ENCODE results near the gene TNFAIP8L2. TPM values are rescaled to one million over a fixed set of nuclear protein-coding genes. Genes with fewer than 3 reads are reported as not detected.
A peak's percentile ranks its signal among the peaks of the same experiment; 100 is the strongest.
"Not testable (repeated sequence)": the region's sequence is repeated elsewhere in the genome, so short reads cannot be mapped to it uniquely, and the experiment has no call there.

The TNFAIP8L2 gene
- total RNA-seq, 2 donors from 2014 or later: 3.6 to 5.4 TPM

GRCh38 chr1:151184211-151184610, 27.8 kb downstream of the TNFAIP8L2 start:
- H3K27ac Mint-ChIP-seq: no peak overlapping the region
- H3K27me3 Mint-ChIP-seq: no peaks in the 10 kb centered on the region
- H3K4me1 Mint-ChIP-seq: peaks cover 24% of the 10 kb centered on the region
- no peak overlapping the region for H3K4me3 Mint-ChIP-seq
- no peak for DNase-seq
- no peak for ATAC-seq
- H3K36me3 Mint-ChIP-seq (ENCODE audit: low read depth): peaks cover 24% of the 10 kb centered on the region
- no peaks in the 10 kb centered on the region for H3K9me3 ChIP-seq (ENCODE audit: control insufficient read depth, low read length, poor library complexity, severe bottlenecking)

- Mint-ChIP-seq H3K36me3 (ENCODE audit: low read depth) (peaks cover 15% of the 10 kb centered on the region), H3K27ac (no peak overlapping the region), H3K4me3 (no peak overlapping the region), H3K27me3 (no peaks in the 10 kb centered on the region), H3K4me1 (peaks cover 32% of the 10 kb centered on the region)
- no peaks in the 10 kb centered on the region for H3K9me3 ChIP-seq (ENCODE audit: control insufficient read depth, low read length, poor library complexity, severe bottlenecking)
- ATAC-seq (no peak), DNase-seq (no peak)
Observed at GRCh38 chr1:151187205-151187604, 30.8 kb downstream of the TNFAIP8L2 start.

GRCh38 chr1:151188667-151189066, 32.2 kb downstream of the TNFAIP8L2 start:
- not testable (repeated sequence) for H3K36me3 Mint-ChIP-seq (ENCODE audit: low read depth); ATAC-seq; DNase-seq; H3K9me3 ChIP-seq (ENCODE audit: control insufficient read depth, low read length, poor library complexity, severe bottlenecking); H3K27me3 Mint-ChIP-seq
- Mint-ChIP-seq H3K27ac (peak overlapping the region; percentile 100), H3K4me1 (peaks cover 26% of the 10 kb centered on the region), H3K4me3 (peak overlapping the region; percentile 100)

- Mint-ChIP-seq H3K36me3 (ENCODE audit: low read depth) (peaks cover 4% of the 10 kb centered on the region), H3K4me3 (peak within 1 kb of the TSS; percentile 100), H3K4me1 (peaks cover 26% of the 10 kb centered on the region), H3K27ac (peak within 1 kb of the TSS; percentile 100), H3K27me3 (no peaks in the 10 kb centered on the region)
- DNase-seq (peak; percentile 71 to 79 (median 74)), ATAC-seq (peak; percentile 95)
- H3K9me3 ChIP-seq (ENCODE audit: control insufficient read depth, low read length, poor library complexity, severe bottlenecking): no peaks in the 10 kb centered on the region
Observed at GRCh38 chr1:151189637-151190445, 33.4 kb downstream of the TNFAIP8L2 start, which contains the start of gene VPS72. TSS of gene VPS72 (minus strand) at chr1:151190197. CDS start at chr1:151190121, 76 bp downstream.

- peaks cover 4% of the 10 kb centered on the region for H3K36me3 Mint-ChIP-seq (ENCODE audit: low read depth)
- peaks cover 26% of the 10 kb centered on the region for H3K4me1 Mint-ChIP-seq
- no peak overlapping the region for H3K27ac Mint-ChIP-seq
- no peak for DNase-seq
- ATAC-seq: no peak
- H3K27me3 Mint-ChIP-seq: no peaks in the 10 kb centered on the region
- H3K9me3 ChIP-seq (ENCODE audit: control insufficient read depth, low read length, poor library complexity, severe bottlenecking): no peaks in the 10 kb centered on the region
- peak overlapping the region; percentile 52 for H3K4me3 Mint-ChIP-seq
Observed at GRCh38 chr1:151192047-151192446, 35.6 kb downstream of the TNFAIP8L2 start.

GRCh38 chr1:151193304-151193703, 36.9 kb downstream of the TNFAIP8L2 start:
- no peak for DNase-seq
- H3K9me3 ChIP-seq (ENCODE audit: control insufficient read depth, low read length, poor library complexity, severe bottlenecking): no peaks in the 10 kb centered on the region
- H3K27ac Mint-ChIP-seq: no peak overlapping the region
- ATAC-seq: no peak
- H3K36me3 Mint-ChIP-seq (ENCODE audit: low read depth): peaks cover 5% of the 10 kb centered on the region
- no peak overlapping the region for H3K4me3 Mint-ChIP-seq
- no peaks in the 10 kb centered on the region for H3K27me3 Mint-ChIP-seq
- peaks cover 29% of the 10 kb centered on the region for H3K4me1 Mint-ChIP-seq

- Mint-ChIP-seq H3K4me3 (no peak overlapping the region), H3K27me3 (no peaks in the 10 kb centered on the region), H3K4me1 (peaks cover 28% of the 10 kb centered on the region), H3K36me3 (ENCODE audit: low read depth) (peaks cover 8% of the 10 kb centered on the region), H3K27ac (no peak overlapping the region)
- ATAC-seq (no peak), DNase-seq (no peak)
- no peaks in the 10 kb centered on the region for H3K9me3 ChIP-seq (ENCODE audit: control insufficient read depth, low read length, poor library complexity, severe bottlenecking)
Observed at GRCh38 chr1:151193856-151194255, 37.4 kb downstream of the TNFAIP8L2 start.

GRCh38 chr1:151194894-151195594, 38.6 kb downstream of the TNFAIP8L2 start:
- H3K36me3 Mint-ChIP-seq (ENCODE audit: low read depth); ATAC-seq; H3K27ac Mint-ChIP-seq: not testable (repeated sequence)

GRCh38 chr1:151196292-151196800, 39.9 kb downstream of the TNFAIP8L2 start:
- DNase-seq (peak in 2 of 3 donors; percentile 15 to 35), ATAC-seq (peak; percentile 27)
- Mint-ChIP-seq H3K27me3 (no peaks in the 10 kb centered on the region), H3K36me3 (ENCODE audit: low read depth) (peaks cover 6% of the 10 kb centered on the region), H3K4me3 (no peak overlapping the region), H3K4me1 (peaks cover 28% of the 10 kb centered on the region), H3K27ac (peak overlapping the region; percentile 32)
- no peaks in the 10 kb centered on the region for H3K9me3 ChIP-seq (ENCODE audit: control insufficient read depth, low read length, poor library complexity, severe bottlenecking)

More at GRCh38 chr1:151194894-151195594, 38.6 kb downstream of the TNFAIP8L2 start:
- not testable (repeated sequence) for H3K27me3 Mint-ChIP-seq; H3K9me3 ChIP-seq (ENCODE audit: control insufficient read depth, low read length, poor library complexity, severe bottlenecking); H3K4me3 Mint-ChIP-seq; DNase-seq
- peaks cover 31% of the 10 kb centered on the region for H3K4me1 Mint-ChIP-seq

- ATAC-seq (no peak), DNase-seq (no peak)
- Mint-ChIP-seq H3K27ac (peak overlapping the region; percentile 100), H3K4me1 (peaks cover 31% of the 10 kb centered on the region), H3K27me3 (no peaks in the 10 kb centered on the region), H3K36me3 (ENCODE audit: low read depth) (peaks cover 6% of the 10 kb centered on the region), H3K4me3 (peak overlapping the region; percentile 100)
- H3K9me3 ChIP-seq (ENCODE audit: control insufficient read depth, low read length, poor library complexity, severe bottlenecking): no peaks in the 10 kb centered on the region
Observed at GRCh38 chr1:151197863-151198253, 41.4 kb downstream of the TNFAIP8L2 start.

- H3K27me3 Mint-ChIP-seq: no peaks in the 10 kb centered on the region
- peaks cover 31% of the 10 kb centered on the region for H3K4me1 Mint-ChIP-seq
- no peaks in the 10 kb centered on the region for H3K9me3 ChIP-seq (ENCODE audit: control insufficient read depth, low read length, poor library complexity, severe bottlenecking)
- peak; percentile 97 for ATAC-seq
- peak; percentile 97 to 99 (median 97) for DNase-seq
- peak within 1 kb of the TSS; percentile 100 for H3K27ac Mint-ChIP-seq
- H3K4me3 Mint-ChIP-seq: peak within 1 kb of the TSS; percentile 100
- H3K36me3 Mint-ChIP-seq (ENCODE audit: low read depth): peaks cover 6% of the 10 kb centered on the region
Observed at GRCh38 chr1:151198254-151199127, 42.0 kb downstream of the TNFAIP8L2 start, which contains the start of gene PIP5K1A. TSS of gene PIP5K1A (plus strand) at chr1:151198552. CDS start at chr1:151198997, 445 bp downstream.

GRCh38 chr1:151199873-151200581, 43.6 kb downstream of the TNFAIP8L2 start:
- DNase-seq (no peak), ATAC-seq (no peak)
- Mint-ChIP-seq H3K27me3 (no peaks in the 10 kb centered on the region), H3K36me3 (ENCODE audit: low read depth) (peaks cover 6% of the 10 kb centered on the region), H3K4me3 (peak overlapping the region; percentile 100), H3K4me1 (peaks cover 34% of the 10 kb centered on the region), H3K27ac (peak overlapping the region; percentile 100)
- H3K9me3 ChIP-seq (ENCODE audit: control insufficient read depth, low read length, poor library complexity, severe bottlenecking): no peaks in the 10 kb centered on the region

All from T-helper 17 cell (primary cell).